HG03139 (cell line): Measurements from ENCODE around the gene PTH2.

Source experiments
- ATAC-seq: cut with Tn5 transposase; IDR thresholded peaks from one replicate; pipeline ENCODE4 v1.9.1; 2021; ENCODE audit not compliant: unreplicated experiment

Gene PTH2

DNA sequence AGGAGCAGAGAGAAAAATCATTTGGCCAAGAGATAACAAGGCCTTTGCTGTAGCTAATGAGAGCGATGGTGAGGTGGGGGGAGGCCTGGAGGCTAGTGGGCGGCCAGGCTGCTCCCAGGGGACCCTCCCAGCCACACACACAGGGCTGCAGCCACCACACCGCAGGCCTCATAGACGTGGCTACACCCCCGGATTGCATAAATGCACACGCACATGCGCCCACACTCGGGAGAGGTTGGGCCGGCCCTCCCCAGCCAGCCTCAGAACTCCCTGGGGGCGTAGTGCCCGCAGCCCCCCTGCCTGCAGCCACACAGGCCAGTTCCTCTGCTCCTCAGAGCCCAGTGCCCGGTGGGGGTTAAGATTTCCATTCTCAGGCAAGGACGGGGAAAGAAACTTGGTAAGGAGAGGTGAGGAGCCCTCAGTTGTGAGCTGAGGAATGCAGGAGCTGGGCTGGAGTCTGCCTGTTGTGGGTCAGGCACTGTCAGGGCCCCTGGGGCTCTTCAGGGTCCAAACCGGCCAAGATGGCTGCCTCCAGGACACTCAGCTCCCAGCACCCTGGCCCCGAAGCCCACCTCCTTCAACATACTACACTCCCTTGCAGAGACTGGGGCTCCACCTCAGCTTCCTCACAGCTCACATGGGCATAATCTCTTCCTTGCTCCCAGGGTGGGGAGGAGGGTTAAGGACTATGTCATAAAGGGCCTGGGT is 8.0 kb downstream of the PTH2 start:
- no peak for ATAC-seq

DNA sequence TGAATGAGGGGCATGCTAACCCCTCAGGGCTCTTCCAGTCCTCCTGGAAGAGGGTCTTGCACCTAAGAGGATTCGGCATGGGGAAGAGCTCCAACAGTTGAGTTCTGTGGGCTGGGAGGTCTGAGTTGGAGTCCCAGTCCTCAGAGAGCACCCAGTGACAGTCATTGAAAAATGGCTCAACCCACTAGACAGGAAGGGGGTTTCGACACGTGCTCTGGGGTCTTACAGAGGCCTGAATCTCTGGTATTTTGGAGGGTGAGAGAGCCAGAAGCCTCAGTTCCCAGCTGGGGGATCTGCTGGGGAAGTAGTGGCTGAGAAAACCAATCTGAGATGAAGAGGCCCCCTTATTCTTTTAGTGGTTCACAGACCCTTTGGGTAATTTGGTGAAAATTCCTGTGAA is 9.0 kb downstream of the PTH2 start:
- no peak for ATAC-seq

DNA sequence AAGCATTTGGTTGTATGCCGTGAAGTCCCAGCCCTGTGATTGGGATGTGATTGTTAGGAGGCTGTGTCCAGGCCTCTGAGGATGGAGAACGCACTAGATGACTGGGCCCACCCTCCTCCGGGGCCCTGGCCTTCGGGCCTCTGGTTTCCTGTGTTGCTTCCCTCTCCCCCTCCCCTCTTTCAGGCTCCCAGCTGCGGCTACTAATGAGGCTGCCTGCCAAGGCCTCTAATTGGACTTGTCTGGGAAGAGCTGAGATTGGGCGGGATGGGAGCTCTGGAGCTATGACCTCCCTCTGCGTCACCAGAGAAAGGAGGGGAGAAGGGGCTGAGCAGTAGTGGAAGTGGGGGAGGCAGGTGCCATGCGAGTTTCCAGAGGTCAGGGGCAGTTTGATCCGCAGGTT is 9.9 kb downstream of the PTH2 start:
- ATAC-seq = no peak

DNA sequence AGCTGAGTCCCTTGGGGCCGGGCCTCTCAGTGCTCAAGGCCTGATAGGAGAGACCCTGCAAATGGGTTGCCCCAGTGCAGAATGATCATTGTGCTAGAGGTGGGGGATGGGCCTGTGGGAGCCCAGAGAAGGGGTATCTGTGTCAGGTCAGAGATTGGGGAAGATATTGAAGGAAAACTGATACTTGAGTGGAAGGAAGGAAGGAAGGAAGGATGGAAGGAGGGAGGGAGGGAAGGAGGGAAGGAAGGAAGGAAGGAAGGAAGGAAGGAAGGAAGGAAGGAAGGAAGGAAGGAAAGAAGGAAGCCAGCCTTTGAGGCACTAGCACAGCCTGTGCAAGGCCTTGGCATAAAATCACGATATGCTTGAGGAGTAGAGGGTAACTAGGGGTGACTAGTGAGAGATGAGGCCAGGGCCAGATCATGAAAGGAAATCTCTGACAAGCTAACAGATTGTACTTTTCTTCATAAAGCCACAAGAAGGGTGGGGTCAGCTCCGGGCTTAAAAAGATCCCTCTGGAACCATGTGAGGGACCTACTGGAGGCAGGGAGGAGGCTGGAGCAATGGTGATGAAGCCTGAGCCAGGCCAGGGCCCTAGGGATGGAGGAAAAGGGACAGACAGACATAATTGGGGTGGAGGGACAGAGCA is 11.4 kb downstream of the PTH2 start:
- ATAC-seq = no peak

DNA sequence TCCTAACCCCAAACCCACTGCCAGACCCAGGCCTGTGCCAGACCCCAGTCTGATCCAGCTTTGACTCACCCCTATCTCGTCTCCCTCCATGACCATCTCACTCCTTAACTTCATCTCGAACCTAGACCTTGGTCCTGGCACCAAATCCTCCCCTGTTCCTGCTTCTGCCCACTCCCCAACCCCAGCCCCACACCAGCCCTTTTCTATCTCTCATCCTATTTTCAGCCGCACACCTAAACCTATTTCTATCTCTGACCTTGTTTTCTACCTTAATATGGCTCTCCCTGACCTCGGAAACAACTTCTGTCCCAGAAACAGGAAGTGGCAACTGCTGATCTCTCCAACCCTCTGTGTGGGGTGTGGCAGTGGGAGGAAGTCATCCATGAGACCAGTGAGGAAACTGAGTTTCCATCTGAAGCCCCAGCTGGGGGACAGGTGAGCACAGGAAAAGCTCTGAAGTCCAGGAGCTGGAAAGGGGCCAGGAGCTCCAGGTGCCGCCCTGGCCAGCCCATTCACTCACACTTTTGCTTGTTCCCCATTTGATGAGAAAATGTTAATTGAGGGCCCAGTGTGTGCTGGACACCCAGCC is 13.7 kb downstream of the PTH2 start:
- ATAC-seq = no peak

DNA sequence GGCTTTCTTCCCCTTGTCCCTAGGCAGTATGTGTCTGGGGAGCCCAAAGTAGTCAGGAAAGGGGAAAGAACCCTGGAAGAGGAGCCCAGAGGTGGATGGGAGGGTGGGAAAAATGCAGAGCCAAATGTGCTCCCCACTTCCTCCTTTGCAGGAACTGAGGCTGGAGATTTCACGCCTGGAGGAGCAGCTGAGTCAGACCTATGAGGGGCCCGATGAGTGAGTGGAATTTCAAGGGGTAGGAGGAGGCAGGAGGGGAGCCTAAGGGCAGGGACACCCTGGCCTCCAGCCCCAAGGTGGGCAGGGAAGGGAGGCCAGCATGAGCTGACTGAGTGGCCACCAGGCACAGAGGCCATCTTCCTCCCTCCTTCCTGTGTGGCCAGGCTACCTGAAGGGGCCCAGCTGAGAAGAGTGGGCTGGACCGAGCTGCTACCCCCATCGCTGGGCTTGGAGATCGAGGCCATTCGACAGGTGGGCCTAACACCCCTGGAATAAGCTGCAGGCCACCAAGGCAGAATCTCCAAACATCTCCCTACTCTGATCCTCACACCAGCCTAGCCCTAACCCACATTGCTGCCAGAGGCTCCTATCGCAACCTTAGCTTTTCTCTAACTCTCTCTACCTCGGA is 14.3 kb downstream of the PTH2 start:
- ATAC-seq = no peak

DNA sequence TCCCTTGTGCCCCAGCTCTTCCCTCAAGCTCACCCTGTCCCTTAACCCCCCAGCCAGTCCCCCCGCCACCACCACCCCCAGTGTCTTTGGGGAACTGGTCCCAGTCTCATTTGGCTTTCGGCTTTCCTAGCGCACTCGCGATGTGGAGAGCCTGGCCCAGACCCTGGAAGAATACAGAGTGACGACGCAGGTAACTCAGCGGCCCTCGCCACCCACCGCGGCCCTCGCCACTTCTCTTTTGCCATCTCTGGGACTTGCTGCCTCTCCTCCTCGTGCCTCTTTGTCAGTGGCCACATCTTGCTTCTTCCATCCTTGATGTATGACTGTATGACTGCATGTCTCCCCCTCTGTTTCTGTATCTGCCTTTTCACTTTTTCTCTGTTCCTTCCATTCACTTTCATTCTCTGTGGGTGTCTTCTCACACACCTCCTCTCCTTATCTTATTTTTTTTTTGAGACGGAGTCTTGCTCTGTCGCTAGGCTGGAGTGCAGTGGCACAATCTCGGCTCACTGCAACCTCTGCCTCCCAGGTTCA is 15.7 kb downstream of the PTH2 start:
- no peak for ATAC-seq

DNA sequence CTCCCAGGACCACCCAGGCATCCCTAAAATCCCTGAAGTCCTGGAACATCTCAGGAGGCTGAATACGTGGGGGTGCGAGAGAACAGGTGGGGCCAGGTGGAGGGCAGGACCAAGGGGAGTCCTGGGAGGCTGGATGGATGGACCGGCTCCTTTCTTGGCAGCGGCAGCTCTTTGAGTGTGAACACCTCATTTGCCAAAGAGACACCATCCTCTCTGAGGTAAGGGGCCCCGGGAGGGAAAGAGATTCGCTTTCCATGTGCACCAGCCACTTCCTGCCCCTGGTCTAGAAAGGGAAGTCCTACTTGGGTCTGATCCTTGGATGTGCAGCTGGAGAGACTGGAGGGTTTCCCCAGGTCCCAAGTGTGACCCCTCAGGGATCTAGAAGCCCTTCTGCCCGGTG is 16.2 kb downstream of the PTH2 start:
- ATAC-seq = no peak

DNA sequence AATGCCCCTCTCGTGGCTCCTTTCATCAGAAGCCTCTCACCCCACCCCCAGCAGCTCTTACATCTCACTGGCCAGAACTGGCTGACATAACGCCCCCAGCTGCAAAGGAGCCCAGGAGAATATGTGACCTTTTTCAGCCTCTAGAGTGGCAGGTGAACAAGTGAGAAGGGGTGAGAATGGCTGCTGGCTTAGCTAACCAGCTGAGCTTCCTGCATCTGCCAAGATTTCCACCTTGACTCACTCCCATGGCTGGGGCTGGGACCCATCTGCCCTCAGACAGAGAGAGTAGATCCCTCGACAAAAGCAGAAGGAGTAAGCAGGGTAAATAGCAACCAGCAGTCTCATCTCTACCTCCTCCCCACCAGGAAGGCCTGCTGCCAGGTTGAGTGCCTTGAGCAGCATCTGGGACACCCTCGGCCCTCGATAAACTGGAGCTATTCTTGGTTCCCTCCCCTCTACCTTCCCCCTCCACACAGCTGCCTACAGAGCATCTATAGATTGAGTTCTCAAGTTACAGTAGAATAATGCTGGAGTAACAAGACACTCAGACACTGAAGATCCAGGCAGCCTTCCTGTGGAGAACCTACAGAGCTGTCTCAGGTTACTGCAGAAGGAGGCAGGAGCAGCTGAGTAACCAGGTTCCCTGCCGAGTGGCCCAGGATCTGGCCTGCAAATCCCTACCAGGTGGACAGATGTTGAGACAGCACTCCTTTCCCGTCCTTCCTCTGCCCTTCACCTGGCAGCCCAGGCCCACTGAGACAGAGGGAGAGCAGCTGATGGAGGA is 19.6 kb downstream of the PTH2 start:
- ATAC-seq = no peak

DNA sequence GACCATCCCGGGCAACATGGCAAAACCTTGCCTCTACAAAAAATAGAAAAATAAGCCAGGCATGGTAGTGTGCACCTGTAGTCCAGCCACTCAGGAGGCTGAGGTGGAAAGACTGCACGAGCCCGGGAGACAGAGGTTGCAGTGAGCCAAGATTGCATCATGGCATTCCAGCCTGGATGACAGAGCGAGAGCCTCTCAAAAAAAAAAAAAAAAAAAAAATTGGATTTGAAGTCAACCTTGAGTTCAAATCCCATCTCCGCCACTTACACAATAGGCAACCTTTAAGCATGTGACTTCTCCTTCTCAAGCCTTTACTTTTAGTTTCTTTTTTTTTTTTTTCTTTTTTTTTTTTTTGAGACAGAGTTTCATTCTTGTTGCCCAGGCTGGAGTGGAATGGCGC is 23.2 kb downstream of the PTH2 start:
- no peak for ATAC-seq

DNA sequence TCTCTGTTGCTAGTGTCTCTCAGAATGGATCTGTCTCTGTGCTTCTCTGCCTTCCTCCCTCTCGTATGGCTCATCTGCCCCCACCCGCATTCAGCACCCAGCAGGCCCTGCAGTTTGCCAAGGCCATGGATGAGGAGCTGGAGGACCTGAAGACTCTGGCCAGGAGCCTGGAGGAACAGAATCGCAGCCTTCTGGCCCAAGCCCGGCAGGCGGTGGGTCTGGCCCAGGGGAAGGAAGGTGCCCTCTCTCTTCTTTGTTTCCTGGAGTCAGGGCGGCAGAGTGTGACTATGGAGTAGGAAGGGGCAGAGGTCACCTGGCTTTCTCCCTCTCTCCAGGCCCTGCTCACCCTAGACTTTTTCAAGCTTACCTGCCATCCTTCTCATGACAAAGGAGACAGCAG is 24.3 kb downstream of the PTH2 start:
- no peak for ATAC-seq

DNA sequence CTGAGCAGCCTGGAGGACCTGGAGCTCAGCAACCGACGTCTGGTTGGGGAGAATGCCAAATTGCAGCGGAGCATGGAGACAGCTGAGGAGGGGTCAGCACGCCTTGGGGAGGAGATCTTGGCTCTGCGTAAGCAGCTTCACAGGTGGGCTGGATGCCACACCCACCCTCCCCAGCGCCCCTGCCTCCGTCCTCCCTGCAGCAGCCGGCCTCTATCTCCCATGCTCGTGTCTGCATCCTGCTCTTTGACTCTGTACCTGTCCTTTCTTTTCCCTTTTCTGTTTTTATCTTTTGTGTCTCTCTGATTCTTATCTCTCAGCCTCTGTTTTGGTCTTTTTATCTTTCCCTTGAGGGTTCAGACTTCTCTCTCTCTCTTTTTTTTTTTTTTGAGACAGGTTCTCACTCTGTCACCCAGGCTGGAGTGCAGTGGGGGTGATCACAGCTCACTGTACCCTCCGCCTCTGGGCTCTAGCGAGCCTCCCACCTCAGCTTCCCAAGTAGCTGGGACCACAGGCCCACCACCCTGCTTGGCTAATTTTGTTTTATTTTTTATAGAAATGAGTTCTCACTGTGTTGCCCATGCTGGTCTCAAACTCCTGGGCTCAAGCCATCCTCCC is 25.1 kb downstream of the PTH2 start:
- ATAC-seq = no peak

DNA sequence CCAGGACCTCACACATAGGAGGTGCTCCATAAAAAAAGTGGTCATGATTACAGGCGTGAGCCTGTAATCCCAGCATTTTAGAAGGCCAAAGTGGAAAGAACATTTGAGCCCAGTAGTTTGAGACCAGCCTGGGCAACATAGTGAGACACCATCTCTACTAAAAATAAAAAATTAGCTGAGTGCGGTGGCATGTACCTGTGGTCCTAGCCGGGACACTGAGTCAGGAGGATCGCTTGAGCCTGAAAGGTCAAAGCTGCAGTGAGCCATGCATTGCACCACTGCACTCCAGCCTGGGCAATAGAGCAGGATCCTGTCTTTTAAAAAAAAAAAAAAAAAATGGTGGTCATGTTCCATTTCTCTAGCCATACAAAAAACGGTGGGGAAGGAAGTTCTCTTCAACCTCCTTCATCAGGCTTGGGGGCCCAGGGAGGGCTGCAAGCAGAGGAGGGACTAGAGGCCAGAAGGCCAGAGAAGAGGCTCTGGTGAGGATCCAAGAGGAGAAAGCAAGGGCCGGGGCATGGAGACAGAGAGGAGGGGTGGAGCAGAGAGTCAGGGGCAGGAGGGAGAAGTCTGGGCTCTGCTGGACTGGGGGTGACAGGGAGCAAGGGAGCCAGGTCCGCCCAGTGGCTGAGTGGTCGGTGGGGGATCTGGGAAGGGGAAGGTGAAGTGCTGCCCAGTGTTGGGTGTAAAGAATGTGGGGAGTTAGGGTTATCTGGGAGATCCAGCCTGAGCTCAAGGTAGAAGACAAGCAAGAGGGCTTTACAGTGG is 26.3 kb downstream of the PTH2 start:
- ATAC-seq = no peak

DNA sequence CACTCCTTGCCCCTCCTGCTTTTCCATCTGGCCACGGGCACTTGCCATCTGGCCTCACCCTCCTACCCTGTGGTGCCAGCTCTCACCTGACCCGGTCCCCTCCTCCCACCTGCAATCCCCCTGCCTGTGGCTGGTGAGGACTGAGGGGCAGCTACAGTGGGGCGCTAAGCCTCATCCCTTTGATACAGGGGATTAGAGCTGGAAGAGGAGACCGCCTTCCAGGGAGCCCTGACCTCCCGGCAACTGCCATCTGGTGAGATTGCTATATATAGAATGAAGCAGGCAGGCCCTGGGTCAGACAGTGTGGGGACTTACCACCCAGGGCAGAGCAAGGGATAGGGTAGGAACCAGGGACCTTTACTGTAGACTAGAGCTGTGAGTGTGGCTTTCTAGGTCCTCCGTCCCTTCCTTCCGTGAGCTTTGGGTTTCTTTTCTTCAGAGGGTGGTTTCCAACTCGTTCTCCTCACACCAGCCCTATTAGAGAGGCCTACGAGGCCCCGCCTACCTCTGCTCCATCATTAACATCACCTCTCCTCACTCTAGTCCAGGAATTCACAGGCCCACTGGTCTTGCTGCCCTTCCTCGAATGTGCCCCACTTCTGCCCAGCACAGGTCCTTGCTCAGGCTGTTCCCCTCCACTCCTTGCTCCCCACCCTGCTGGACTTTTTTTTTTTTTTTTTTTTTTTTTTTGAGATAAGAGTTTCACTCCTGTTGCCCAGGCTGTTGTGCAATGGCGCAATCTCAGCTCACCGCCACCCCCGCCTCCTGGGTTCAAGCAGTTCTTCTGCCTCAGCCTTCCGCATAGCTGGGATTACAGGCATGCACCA is 27.4 kb downstream of the PTH2 start:
- no peak for ATAC-seq

DNA sequence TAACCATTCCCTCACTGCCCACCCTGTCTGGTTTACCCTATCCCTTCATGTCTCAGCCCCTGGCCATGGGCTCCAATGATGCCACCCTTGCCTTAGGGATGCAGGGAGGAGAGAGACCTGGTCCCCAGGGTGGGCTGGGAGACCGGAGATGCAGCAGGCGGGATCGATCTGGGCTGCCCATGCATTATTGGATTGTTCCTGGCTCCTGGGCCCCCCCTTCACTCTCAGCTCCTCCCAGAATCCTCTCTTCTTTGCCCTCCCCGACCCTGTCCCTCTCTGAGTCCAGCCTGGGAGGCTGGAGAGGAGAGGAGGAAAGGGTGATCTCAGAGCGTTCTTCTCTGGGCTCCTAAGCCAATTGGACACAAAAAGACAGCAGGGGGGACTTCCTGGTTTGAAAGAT is 29.4 kb downstream of the PTH2 start:
- ATAC-seq = no peak

DNA sequence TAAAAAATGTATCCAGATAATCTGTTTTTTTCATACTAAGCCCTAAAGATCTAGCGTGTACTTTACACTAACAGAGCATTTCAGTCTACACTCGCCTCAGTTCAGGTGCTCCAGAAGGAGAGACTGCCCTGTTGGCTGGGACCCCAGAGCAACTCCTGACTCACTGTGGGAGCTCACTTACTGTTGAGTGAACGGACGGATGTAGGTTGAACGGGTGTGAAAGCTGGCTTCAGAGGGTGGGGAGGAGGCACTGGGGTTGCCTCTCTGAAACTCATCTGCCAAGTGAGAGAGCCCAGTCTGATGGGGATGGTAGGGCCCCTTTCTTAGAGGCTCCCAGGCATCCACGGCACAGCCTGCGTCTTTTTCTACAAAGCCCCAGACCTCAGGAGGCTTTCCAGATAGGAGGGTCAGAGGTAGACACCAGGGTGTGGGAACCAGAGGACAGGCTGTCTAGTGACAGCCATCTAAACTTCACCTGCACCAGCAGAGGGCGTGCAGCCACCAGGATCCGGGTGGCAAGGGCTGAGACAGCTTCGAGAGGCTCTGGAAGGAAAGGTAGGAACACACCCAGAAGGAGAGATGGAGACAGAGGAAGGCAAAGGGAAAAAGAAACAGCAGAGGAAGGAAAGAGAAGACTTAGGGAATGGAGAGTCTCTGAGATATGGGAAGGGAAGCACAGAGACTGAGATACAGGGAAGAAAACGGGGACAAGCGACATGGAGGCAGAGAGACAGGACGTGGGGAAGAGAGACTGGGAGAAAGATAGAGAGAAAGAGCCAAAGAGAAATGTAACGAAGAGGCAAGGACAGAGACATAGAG is 31.5 kb downstream of the PTH2 start:
- ATAC-seq = no peak

DNA sequence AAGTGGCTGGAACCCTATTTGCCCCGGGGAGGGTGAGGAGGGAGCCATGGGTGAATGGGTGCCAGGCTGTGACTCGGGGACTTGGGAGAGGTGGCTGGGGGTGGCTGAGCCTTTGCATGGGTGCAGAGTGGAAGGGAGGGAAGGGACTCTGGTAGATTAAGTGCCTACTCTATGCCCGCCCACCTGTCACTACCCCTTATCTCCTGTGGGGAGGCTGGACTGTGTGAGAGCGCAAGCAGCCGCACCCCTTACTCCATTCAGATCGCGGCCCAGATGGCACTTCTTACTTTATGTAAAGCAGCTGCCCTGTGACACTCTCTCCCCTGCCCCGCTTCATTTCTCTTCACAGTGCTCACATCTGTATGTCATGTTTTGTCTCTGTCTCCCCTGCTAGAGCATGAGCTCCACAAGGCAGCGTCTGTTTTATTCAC is 32.3 kb downstream of the PTH2 start:
- no peak for ATAC-seq
